NOMO-1 treated with dmso at 0.1 percent for 144 hours (cell line): ENCODE measurements around the gene B4GALT3.
A peak's percentile ranks its signal among the peaks of the same experiment; 100 is the strongest.

Experiments
- DNase-seq: peaks from one replicate; lab custom pipeline; 2025; ENCODE audit not compliant: unreplicated experiment; lab: John Stamatoyannopoulos, UW

B4GALT3 gene

DNA sequence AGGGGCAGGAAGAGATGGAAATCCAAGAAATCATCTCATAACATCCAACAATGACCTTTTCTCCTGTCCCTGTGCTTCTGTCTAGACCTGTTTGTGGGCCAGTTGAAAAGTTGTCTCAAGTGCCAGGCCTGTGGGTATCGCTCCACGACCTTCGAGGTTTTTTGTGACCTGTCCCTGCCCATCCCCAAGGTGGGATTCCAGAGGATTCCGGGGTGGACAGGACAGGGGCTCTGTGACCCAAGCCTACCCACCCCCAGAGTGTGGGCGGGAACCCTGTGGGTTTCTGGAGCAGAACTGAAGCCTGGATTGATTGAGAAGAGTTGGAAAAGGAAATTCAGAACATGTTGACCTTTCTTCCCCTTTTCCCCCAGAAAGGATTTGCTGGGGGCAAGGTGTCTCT lies 13.5 kb downstream of the B4GALT3 start:
- DNase-seq = no peak

- DNase-seq = no peak
Measured at GRCh38 chr1:161162806-161163205, 14.5 kb downstream of the B4GALT3 start.

DNA sequence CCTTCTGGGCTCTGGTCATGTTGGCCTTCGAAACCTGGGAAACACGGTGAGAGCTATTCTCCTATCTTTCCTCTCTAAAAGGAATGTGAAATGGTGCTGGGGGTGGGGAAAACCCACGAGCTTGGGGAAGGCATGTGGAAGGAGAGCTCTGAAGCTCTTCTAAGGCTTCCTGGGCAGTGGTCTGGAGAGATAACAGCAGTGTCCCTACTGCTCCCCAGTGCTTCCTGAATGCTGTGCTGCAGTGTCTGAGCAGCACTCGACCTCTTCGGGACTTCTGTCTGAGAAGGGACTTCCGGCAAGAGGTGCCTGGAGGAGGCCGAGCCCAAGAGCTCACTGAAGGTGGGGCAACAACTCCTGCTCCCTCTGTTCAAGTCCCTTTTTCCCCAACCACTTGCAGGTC lies 15.3 kb downstream of the B4GALT3 start:
- DNase-seq = no peak

GRCh38 chr1:161161652-161162051 lies 15.7 kb downstream of the B4GALT3 start:
- DNase-seq = no peak

- DNase-seq = no peak
Measured at GRCh38 chr1:161160671-161161145, 16.6 kb downstream of the B4GALT3 start.

DNA sequence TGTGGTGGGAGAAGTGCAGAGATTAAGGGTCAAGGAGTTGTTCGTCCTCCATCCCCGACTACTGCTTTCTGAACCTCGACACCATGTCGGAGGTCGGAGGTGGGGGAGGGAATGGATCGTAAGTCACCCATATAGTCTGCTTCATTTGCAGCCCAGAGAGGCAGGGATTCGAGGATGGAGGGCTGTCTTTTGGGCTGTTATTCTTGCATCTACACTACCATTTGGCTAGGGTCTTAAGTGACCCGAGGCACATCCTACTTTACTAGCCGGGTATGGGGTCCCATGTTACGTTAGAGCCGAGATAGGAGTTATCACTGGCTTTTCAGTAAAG lies 17.4 kb downstream of the B4GALT3 start:
- no peak for DNase-seq

DNA sequence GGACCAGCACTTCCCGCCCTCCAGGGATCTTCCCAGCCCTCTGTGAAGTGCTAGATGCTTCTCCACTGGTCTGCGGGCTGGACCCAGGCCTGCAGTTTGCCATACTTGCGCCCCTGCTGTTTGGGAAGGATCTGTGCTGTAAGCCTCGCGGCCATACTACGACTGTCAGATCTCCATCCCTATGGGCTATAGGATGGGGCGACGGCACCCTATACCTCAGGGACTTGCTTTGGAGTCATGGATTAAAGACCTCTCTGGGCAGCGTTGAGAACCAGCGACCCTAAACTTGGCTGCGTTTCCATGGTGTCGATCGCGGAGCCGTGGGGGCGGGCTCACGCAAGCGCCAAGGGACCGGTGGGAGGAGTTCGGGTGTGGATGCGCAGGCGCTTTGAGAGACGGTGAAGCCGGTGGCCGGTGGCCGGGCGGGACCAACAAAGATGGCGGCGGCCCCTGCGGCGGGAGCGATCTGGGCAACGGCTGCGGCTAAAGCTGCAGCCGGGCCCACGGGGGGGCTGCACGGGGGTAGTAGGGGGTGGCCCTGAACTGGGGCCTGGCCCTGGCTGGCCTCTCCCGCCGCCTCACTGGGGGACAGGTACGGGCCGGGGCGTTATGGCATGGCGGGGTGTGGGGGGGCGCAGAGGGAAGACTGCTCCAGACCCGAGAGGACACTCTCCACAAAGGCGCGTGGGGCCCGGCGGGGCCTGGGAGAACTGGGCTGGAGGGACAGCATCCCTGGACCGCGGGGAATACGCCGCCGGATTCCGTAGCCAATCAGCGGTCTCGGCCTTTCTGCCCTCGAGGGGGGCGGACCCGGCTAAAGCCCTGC lies 18.0 kb downstream of the B4GALT3 start, which contains the start of gene USP21:
TSS of gene USP21 (plus strand) at position 414 of the 826 bp plus-strand sequence. CDS start 1,141 bp downstream, outside the sequence.
- peak; percentile 84 for DNase-seq

GRCh38 chr1:161158316-161159010 lies 18.8 kb downstream of the B4GALT3 start:
- DNase-seq = no peak

GRCh38 chr1:161157867-161158266 lies 19.4 kb downstream of the B4GALT3 start:
- DNase-seq = no peak

DNA sequence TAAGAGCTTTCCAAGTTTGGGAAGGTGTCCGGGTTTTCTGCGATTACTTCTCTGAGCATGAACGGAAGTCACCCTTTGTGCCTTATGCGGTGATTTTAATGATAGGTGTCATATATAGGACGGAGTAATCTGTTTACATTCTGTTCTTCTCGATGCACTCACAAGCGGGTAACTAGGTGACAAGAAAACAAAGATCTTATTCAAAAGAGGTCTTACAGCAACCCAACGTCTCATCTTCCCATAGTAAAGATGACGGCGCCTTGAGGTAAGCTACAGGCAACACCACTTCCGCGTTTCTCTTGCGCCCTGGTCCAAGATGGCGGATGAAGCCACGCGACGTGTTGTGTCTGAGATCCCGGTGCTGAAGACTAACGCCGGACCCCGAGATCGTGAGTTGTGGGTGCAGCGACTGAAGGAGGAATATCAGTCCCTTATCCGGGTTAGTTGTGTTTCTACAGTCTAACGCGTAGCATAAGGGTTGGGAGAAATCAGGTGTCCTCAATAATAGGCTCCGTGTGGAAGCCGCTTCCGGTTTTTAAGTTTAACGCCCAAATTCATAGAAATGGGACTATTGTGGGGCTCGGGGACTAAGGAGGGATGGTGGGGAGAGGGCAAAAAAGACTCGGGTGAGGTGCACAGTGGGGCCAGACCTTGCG lies 23.5 kb downstream of the B4GALT3 start, which contains the start of gene UFC1:
TSS of gene UFC1 (plus strand) at position 297 of the 656 bp plus-strand sequence. CDS start at position 317, 20 bp downstream.
- peak; percentile 90 for DNase-seq

GRCh38 chr1:161153176-161153575 lies 24.1 kb downstream of the B4GALT3 start:
- no peak for DNase-seq

DNA sequence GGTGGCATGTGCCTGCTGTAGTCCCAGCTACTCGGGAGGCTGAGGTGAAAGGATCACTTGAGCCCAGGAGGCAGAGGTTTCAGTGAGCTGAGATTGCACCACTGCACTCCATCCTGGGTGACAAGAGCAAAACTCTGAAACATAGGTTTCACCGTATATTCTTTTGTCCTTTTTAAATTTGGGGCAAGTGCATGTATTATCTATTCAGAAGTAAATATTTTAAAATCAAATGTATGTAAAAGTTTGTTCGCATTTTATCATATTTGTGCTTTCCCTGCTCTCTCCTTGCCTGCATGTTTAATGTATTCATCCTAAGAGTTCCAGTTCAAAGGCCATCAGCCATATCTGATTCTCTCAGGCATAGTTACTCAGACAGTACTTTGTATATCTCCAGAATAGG lies 31.5 kb downstream of the B4GALT3 start:
- no peak for DNase-seq

DNA sequence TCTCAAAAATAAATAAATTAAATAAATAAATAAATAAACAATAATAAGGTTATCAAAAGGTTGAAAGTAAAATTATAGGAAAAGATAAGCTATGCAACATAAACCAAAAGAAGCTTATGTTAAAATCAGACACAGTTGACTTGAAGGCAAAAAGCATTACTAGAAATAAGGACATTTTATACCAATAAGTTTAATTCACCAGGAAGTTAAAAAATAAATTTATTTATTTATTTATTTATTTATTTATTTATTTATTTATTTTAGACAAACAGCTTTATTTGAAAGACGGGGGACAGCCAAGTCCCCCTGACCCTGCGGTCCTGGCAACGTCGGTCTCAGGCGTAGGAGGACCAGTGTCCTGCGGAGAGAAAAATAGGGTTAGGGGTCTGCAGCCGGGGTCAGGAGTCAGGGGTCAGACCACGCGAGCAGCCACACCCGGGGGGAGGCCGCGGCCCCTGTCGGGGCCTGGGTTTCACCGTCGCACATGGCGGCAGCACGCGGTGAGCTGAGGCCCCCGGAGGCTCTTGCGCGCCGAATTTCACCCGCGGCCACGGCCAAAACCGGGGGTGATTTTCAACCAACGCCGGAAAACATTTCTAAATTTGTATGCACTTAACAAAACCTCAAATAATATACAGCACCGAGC lies 36.4 kb downstream of the B4GALT3 start:
- no peak for DNase-seq

- DNase-seq = no peak
Measured at GRCh38 chr1:161139766-161140165, 37.5 kb downstream of the B4GALT3 start.

DNA sequence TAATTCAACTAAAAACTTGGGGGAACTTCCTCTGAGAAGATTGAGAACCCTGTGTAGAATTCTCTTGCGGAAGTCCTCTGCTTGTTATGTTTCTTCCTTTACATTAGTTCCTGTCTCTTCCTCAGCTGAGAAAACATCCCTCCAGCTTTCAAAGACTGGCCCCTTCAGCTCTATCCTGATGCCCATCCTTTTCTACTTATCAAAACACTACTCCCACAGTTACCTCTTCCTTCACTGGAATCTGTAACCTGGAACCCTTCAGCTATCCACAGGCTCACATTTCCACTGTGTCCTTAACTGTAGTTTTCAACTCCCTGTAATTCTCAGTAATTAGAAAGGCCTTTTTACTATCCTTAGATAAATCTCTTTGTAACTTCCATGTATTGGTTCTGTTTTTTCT lies 38.9 kb downstream of the B4GALT3 start:
- DNase-seq = no peak

DNA sequence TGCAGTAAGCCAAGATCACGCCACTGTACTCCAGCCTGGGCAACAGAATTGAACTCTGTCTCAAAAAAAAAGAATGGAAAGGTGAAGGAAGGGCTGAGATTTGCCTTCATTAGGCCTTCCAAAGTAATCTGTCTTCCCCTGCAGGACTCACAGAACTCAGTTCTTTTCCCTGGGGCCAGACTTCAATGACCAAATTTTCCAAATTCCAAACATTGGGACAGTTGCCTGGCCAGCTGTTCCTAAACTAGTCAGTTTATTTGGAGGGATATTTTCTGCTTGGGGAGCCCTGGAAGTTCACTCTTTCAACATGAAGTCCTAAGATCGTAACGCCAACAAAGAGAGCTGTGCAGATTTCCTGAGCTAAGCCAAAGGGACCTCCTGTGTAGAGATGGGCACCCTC lies 39.4 kb downstream of the B4GALT3 start:
- DNase-seq = no peak

- no peak for DNase-seq
Measured at GRCh38 chr1:161133220-161133740, 44.0 kb downstream of the B4GALT3 start.

GRCh38 chr1:161132410-161133219 lies 44.7 kb downstream of the B4GALT3 start, which contains the start of gene DEDD:
Gene DEDD (minus strand): TSS chr1:161132667. CDS start chr1:161124462, 8,205 bp downstream.
- DNase-seq = peak; percentile 96

GRCh38 chr1:161131523-161132409 lies 45.5 kb downstream of the B4GALT3 start:
- no peak for DNase-seq
